Measurements from ENCODE around the gene MAPK8IP1.

- TF ChIP-seq POLR2A (IDR thresholded peaks at IDR 0.05; ENCODE audit: low read length) (no peak), GATA1 (IDR thresholded peaks at IDR 0.05; ENCODE audit: low read depth, low read length) (no peak)
Observed at GRCh38 chr11:45901626-45902025, 16.2 kb downstream of the MAPK8IP1 start.

All from erythroblast (primary cell).